C4-2B (cell line): ENCODE data around the gene EFNA2.

Source experiments
- H3K27ac ChIP-seq: fragments of 450-650 bp; 2 replicates; pipeline ENCODE4 v1.5.1; 2017
- ZFX ChIP-seq: fragments of 450-650 bp; IDR thresholded peaks from 2 replicates; pipeline ENCODE4 v1.6.1; 2017
- TF ChIP-seq, protein P1 (sequence below): fragments of 450-650 bp; conservative IDR thresholded peaks from 2 replicates; pipeline ENCODE4 v1.5.1; 2017; ENCODE audit warnings: mild to moderate bottlenecking

The EFNA2 gene

GRCh38 chr19:1343041-1343440 lies 57.4 kb downstream of the EFNA2 start:
- no peak overlapping the region for H3K27ac ChIP-seq
- TF ChIP-seq, protein P1, sequence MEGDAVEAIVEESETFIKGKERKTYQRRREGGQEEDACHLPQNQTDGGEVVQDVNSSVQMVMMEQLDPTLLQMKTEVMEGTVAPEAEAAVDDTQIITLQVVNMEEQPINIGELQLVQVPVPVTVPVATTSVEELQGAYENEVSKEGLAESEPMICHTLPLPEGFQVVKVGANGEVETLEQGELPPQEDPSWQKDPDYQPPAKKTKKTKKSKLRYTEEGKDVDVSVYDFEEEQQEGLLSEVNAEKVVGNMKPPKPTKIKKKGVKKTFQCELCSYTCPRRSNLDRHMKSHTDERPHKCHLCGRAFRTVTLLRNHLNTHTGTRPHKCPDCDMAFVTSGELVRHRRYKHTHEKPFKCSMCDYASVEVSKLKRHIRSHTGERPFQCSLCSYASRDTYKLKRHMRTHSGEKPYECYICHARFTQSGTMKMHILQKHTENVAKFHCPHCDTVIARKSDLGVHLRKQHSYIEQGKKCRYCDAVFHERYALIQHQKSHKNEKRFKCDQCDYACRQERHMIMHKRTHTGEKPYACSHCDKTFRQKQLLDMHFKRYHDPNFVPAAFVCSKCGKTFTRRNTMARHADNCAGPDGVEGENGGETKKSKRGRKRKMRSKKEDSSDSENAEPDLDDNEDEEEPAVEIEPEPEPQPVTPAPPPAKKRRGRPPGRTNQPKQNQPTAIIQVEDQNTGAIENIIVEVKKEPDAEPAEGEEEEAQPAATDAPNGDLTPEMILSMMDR, result no peak
- no peak for TF ChIP-seq ZFX

GRCh38 chr19:1349211-1349610 lies 63.5 kb downstream of the EFNA2 start:
- TF ChIP-seq, protein P1, result no peak
- no peak for TF ChIP-seq ZFX
- no peak overlapping the region for H3K27ac ChIP-seq

GRCh38 chr19:1350867-1351266 lies 65.2 kb downstream of the EFNA2 start:
- no peak for TF ChIP-seq ZFX
- TF ChIP-seq, protein P1, result no peak

More at GRCh38 chr19:1350867-1351266, 65.2 kb downstream of the EFNA2 start:
- no peak overlapping the region for H3K27ac ChIP-seq
